HCT116 (cell line): ENCODE results near the gene TMEM260. TPM values are rescaled to one million over a fixed set of nuclear protein-coding genes. Genes with fewer than 3 reads are reported as not detected.

ENCODE experiments used
- ATAC-seq: fragments of 200-7000 bp; cut with Tn5 transposase; 2 replicates; pipeline ENCODE4 v1.9.1; 2020; ENCODE audit warnings: mild to moderate bottlenecking, moderate library complexity
- BruUV-seq: library from RNA; stranded (reverse); fragments of 400-500 nt; replicated peaks from 2 replicates; lab custom pipeline; 2021; lab: Mats Ljungman, UMichigan
- CTCF ChIA-PET: fragments of 300-600 bp; sonication (Branson Sonifier 250); formaldehyde crosslinking; loops from one replicate; lab custom pipeline; 2021; ENCODE audit warnings: antibody characterized with exemption; lab: Charles Lee
- POLR2A ChIA-PET: fragments of 300-600, 350-600 bp; sonication (Branson Sonifier 250); formaldehyde crosslinking; loops from one replicate; lab custom pipeline; 2021; ENCODE audit warnings: antibody characterized with exemption; lab: Charles Lee
- RAD21 ChIA-PET, 2 experiments: fragments of 300-600 bp; sonication (Branson Sonifier 250); formaldehyde crosslinking; loops; one replicate each; lab custom pipeline; 2023; ENCODE audit warnings: low total read pairs in 2 of 2; ENCODE audit not compliant: uncharacterized antibody in 2 of 2, unreplicated experiment in 2 of 2, low non-redundant PET in 1 of 2; lab: Charles Lee
- DNase-seq: peaks from one replicate; pipeline ENCODE4 v3.0.0-alpha.2; 2010; ENCODE audit warnings: low read depth, low spot score
- H2AFZ ChIP-seq: fragments of 200-600 bp; shearing (Covaris generic), sonication (generic); 2 replicates; pipeline ENCODE4 v1.6.1; 2017; ENCODE audit warnings: low read depth, mixed run types, mixed read lengths, antibody characterized with exemption, low read length; ENCODE audit not compliant: poor library complexity, severe bottlenecking
- H3K27ac ChIP-seq: 2 replicates; pipeline ENCODE4 v1.5.1; 2012; ENCODE audit warnings: low read depth, low read length
- H3K27me3 ChIP-seq: fragments of 200-600 bp; sonication (generic); 2 replicates; pipeline ENCODE4 v1.6.1; 2016; ENCODE audit warnings: mixed run types, low read length, mixed read lengths; ENCODE audit not compliant: insufficient read depth
- H3K36me3 ChIP-seq, 2 experiments: fragments of 200-500 bp in 1 of 2; fragments of 200-600 bp in 1 of 2; sonication (Bioruptor generic) in 1 of 2; sonication (generic) in 1 of 2; 2 replicates each; pipeline versions ENCODE4 v1.5.1 to v1.6.1; 2014 to 2016; ENCODE audit warnings: low read length in 2 of 2, inconsistent platforms in 1 of 2, mixed read lengths in 1 of 2, mixed run types in 1 of 2; ENCODE audit not compliant: insufficient read depth in 2 of 2, control insufficient read depth in 1 of 2
- H3K4me1 ChIP-seq, 2 experiments: fragments of 200-600 bp in 1 of 2; sonication (generic) in 1 of 2; 2 replicates each; pipeline versions ENCODE4 v1.5.1 to v1.6.1; 2012 to 2017; ENCODE audit warnings: low read length in 2 of 2, inconsistent platforms in 1 of 2, mild to moderate bottlenecking in 1 of 2, mixed read lengths in 1 of 2, mixed run types in 1 of 2, moderate library complexity in 1 of 2; ENCODE audit not compliant: insufficient read depth in 2 of 2, control insufficient read depth in 1 of 2
- H3K4me2 ChIP-seq: fragments of 200-600 bp; sonication (generic); 2 replicates; pipeline ENCODE4 v1.6.1; 2017; ENCODE audit warnings: mixed run types, low read length, mixed read lengths
- H3K4me3 ChIP-seq, 2 experiments: fragments of 200-600 bp in 1 of 2; sonication (generic) in 1 of 2; replicated peaks in 1 of 2; 2 replicates each; pipeline ENCODE4 v1.5.1; 2011 to 2016; ENCODE audit warnings: low read length in 2 of 2, control low read depth in 1 of 2, low read depth in 1 of 2, mild to moderate bottlenecking in 1 of 2, mixed read lengths in 1 of 2, mixed run types in 1 of 2
- H3K79me2 ChIP-seq: fragments of 200-600 bp; sonication (generic); 2 replicates; pipeline ENCODE4 v1.6.1; 2017; ENCODE audit warnings: mild to moderate bottlenecking, mixed run types, low read length, moderate library complexity, mixed read lengths; ENCODE audit not compliant: insufficient read depth
- H3K9ac ChIP-seq: fragments of 200-600 bp; sonication (generic); 2 replicates; pipeline ENCODE4 v1.6.1; 2016; ENCODE audit warnings: low read length, mixed read lengths
- H3K9me2 ChIP-seq: fragments of 200-600 bp; sonication (generic), shearing (Covaris generic); 2 replicates; pipeline ENCODE4 v1.6.1; 2017; ENCODE audit warnings: mixed run types, mild to moderate bottlenecking, moderate library complexity; ENCODE audit not compliant: insufficient read depth
- H3K9me3 ChIP-seq, 2 experiments: fragments of 200-500 bp in 1 of 2; fragments of 200-600 bp in 1 of 2; sonication (Bioruptor generic) in 1 of 2; sonication (generic) in 1 of 2; 2 replicates each; pipeline ENCODE4 v1.6.1; 2014 to 2017; ENCODE audit warnings: low read length in 2 of 2, mixed read lengths in 2 of 2, inconsistent platforms in 1 of 2, low read depth in 1 of 2, mild to moderate bottlenecking in 1 of 2, mixed run types in 1 of 2, moderate library complexity in 1 of 2; ENCODE audit not compliant: control insufficient read depth in 1 of 2, insufficient read depth in 1 of 2
- H4K20me1 ChIP-seq: fragments of 200-600 bp; sonication (generic), shearing (Covaris generic); 2 replicates; pipeline ENCODE4 v1.6.1; 2017; ENCODE audit warnings: mixed run types, mild to moderate bottlenecking, moderate library complexity; ENCODE audit not compliant: insufficient read depth
- CBX3 ChIP-seq: IDR thresholded peaks from 2 replicates; pipeline ENCODE4 v1.6.1; 2012; ENCODE audit warnings: low read depth
- CEBPB ChIP-seq: IDR thresholded peaks from 2 replicates; pipeline ENCODE4 v1.6.1; 2012; ENCODE audit warnings: low read depth
- EGR1 ChIP-seq: IDR thresholded peaks from 2 replicates; pipeline ENCODE4 v1.6.1; 2012; ENCODE audit warnings: low read depth
- EZH2 ChIP-seq: fragments of 200-600 bp; sonication (generic); IDR thresholded peaks from 2 replicates; pipeline ENCODE4 v1.6.1; 2017; ENCODE audit warnings: antibody characterized with exemption, mixed run types
- EZH2phosphoT487 ChIP-seq: fragments of 200-600 bp; IDR thresholded peaks from 2 replicates; pipeline ENCODE4 v1.6.1; 2018; ENCODE audit warnings: antibody characterized with exemption, borderline replicate concordance
- FOSL1 ChIP-seq: IDR thresholded peaks from 2 replicates; pipeline ENCODE4 v1.6.1; 2012; ENCODE audit warnings: low read depth
- JUND ChIP-seq: IDR thresholded peaks from 2 replicates; pipeline ENCODE4 v1.6.1; 2012
- POLR2A ChIP-seq: IDR thresholded peaks from 2 replicates; pipeline ENCODE4 v1.7.0; 2011; ENCODE audit warnings: borderline replicate concordance; ENCODE audit not compliant: insufficient read depth, insufficient read length; ENCODE audit errors: extremely low read depth
- POLR2AphosphoS5 ChIP-seq: IDR thresholded peaks from 2 replicates; pipeline ENCODE4 v1.6.1; 2011; ENCODE audit warnings: mild to moderate bottlenecking, low read depth, low read length, moderate library complexity
- RAD21 ChIP-seq: IDR thresholded peaks from 2 replicates; pipeline ENCODE4 v1.6.1; 2012; ENCODE audit warnings: low read depth, mild to moderate bottlenecking
- SIN3A ChIP-seq: IDR thresholded peaks from 2 replicates; pipeline ENCODE4 v1.6.1; 2012; ENCODE audit warnings: low read depth
- SP1 ChIP-seq: IDR thresholded peaks from 2 replicates; pipeline ENCODE4 v1.6.1; 2012; ENCODE audit warnings: low read depth
- SRF ChIP-seq: IDR thresholded peaks from 2 replicates; pipeline ENCODE4 v1.6.1; 2012; ENCODE audit warnings: low read depth
- YY1 ChIP-seq: IDR thresholded peaks from 2 replicates; pipeline ENCODE4 v1.6.1; 2011; ENCODE audit warnings: low read length, low read depth, moderate library complexity, mild to moderate bottlenecking; ENCODE audit not compliant: insufficient replicate concordance; ENCODE audit errors: extremely low read depth
- ZNF274 ChIP-seq: fragments of 200-500 bp; sonication (Bioruptor generic); IDR thresholded peaks from 2 replicates; pipeline ENCODE4 v1.6.1; 2014; ENCODE audit warnings: mild to moderate bottlenecking, low read depth, low read length, inconsistent platforms
- intact Hi-C: fragments of 100-400 bp; cut with micrococcal nuclease; formaldehyde crosslinking; loops from 2 replicates; pipeline ENCODE4 v1.10.0; 2022
- total RNA-seq: library from RNA; stranded (reverse); gene quantifications from one replicate; pipeline ENCODE4 v1.2.1, GENCODE V29; 2021; ENCODE audit not compliant: unreplicated experiment
- TF ChIP-seq, protein P1 (sequence below): IDR thresholded peaks from 2 replicates; pipeline ENCODE4 v1.6.1; 2012
- TF ChIP-seq, protein P2 (sequence below): IDR thresholded peaks from 2 replicates; pipeline ENCODE4 v1.6.1; 2011; ENCODE audit warnings: mild to moderate bottlenecking, low read length, moderate library complexity; ENCODE audit not compliant: insufficient replicate concordance; ENCODE audit errors: extremely low read depth
- TF ChIP-seq, protein P3 (sequence below): IDR thresholded peaks from 2 replicates; pipeline ENCODE4 v1.6.1; 2012; ENCODE audit warnings: low read depth

Gene TMEM260
- total RNA-seq, 1 experiment from 2014 or later = 12.5 TPM

GRCh38 chr14:56617084-56617483 lies 37.5 kb downstream of the TMEM260 start:
- no TSS peak for BruUV-seq
- ChIA-PET POLR2A (no interaction called here), CTCF (no interaction called here), RAD21 (no interaction called here)
- no peak overlapping the region for H3K27ac ChIP-seq
- H3K27me3 ChIP-seq = no peaks in the 10 kb centered on the region
- H3K9ac ChIP-seq = no peak overlapping the region
- no peaks in the 10 kb centered on the region for H3K9me2 ChIP-seq
- TF ChIP-seq ZNF274 (no peak), EGR1 (no peak), CBX3 (no peak), POLR2AphosphoS5 (no peak), SRF (no peak), CEBPB (no peak), RAD21 (no peak), JUND (no peak), SIN3A (no peak), POLR2A (no peak), SP1 (no peak), YY1 (no peak), FOSL1 (no peak), EZH2phosphoT487 (no peak), EZH2 (no peak)
- TF ChIP-seq, protein P1, sequence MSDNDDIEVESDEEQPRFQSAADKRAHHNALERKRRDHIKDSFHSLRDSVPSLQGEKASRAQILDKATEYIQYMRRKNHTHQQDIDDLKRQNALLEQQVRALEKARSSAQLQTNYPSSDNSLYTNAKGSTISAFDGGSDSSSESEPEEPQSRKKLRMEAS = no peak
- TF ChIP-seq, protein P2, sequence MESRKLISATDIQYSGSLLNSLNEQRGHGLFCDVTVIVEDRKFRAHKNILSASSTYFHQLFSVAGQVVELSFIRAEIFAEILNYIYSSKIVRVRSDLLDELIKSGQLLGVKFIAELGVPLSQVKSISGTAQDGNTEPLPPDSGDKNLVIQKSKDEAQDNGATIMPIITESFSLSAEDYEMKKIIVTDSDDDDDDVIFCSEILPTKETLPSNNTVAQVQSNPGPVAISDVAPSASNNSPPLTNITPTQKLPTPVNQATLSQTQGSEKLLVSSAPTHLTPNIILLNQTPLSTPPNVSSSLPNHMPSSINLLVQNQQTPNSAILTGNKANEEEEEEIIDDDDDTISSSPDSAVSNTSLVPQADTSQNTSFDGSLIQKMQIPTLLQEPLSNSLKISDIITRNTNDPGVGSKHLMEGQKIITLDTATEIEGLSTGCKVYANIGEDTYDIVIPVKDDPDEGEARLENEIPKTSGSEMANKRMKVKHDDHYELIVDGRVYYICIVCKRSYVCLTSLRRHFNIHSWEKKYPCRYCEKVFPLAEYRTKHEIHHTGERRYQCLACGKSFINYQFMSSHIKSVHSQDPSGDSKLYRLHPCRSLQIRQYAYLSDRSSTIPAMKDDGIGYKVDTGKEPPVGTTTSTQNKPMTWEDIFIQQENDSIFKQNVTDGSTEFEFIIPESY = no peak
- TF ChIP-seq, protein P3, sequence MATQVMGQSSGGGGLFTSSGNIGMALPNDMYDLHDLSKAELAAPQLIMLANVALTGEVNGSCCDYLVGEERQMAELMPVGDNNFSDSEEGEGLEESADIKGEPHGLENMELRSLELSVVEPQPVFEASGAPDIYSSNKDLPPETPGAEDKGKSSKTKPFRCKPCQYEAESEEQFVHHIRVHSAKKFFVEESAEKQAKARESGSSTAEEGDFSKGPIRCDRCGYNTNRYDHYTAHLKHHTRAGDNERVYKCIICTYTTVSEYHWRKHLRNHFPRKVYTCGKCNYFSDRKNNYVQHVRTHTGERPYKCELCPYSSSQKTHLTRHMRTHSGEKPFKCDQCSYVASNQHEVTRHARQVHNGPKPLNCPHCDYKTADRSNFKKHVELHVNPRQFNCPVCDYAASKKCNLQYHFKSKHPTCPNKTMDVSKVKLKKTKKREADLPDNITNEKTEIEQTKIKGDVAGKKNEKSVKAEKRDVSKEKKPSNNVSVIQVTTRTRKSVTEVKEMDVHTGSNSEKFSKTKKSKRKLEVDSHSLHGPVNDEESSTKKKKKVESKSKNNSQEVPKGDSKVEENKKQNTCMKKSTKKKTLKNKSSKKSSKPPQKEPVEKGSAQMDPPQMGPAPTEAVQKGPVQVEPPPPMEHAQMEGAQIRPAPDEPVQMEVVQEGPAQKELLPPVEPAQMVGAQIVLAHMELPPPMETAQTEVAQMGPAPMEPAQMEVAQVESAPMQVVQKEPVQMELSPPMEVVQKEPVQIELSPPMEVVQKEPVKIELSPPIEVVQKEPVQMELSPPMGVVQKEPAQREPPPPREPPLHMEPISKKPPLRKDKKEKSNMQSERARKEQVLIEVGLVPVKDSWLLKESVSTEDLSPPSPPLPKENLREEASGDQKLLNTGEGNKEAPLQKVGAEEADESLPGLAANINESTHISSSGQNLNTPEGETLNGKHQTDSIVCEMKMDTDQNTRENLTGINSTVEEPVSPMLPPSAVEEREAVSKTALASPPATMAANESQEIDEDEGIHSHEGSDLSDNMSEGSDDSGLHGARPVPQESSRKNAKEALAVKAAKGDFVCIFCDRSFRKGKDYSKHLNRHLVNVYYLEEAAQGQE = no peak
- H2AFZ ChIP-seq = no peak overlapping the region
- no peaks in the 10 kb centered on the region for H4K20me1 ChIP-seq
- DNase-seq = no peak
- no peak overlapping the region for H3K4me3 ChIP-seq
- intact Hi-C loops = no loop called here
- H3K4me1 ChIP-seq = no peaks in the 10 kb centered on the region
- peaks cover 0 to 6% of the 10 kb centered on the region in 2 experiments; a peak in 2 of 4 replicates for H3K36me3 ChIP-seq
- H3K9me3 ChIP-seq = no peaks in the 10 kb centered on the region
- H3K4me2 ChIP-seq = no peak overlapping the region
- H3K79me2 ChIP-seq = no peaks in the 10 kb centered on the region
- ATAC-seq = no peak
